DND-41 (cell line): ENCODE results near the gene SPATA1.
A peak's percentile ranks its signal among the peaks of the same experiment; 100 is the strongest.

Experiments used
- ATAC-seq: fragments of 200-7000 bp; cut with Tn5 transposase; 3 replicates; pipeline ENCODE4 v1.9.1; 2021; ENCODE audit warnings: low read depth; ENCODE audit not compliant: insufficient read depth
- DNase-seq: peaks from one replicate; pipeline ENCODE4 v3.0.0-alpha.2; 2020
- H2AFZ ChIP-seq: 2 replicates; pipeline ENCODE4 v1.6.0; 2012; ENCODE audit warnings: low read depth, low read length
- H3K27ac ChIP-seq: 2 replicates; pipeline ENCODE4 v1.5.1; 2012; ENCODE audit warnings: low read length, inconsistent platforms
- H3K27me3 ChIP-seq: fragments of 200-600 bp; sonication (generic); 2 replicates; pipeline ENCODE4 v1.6.0; 2012; ENCODE audit warnings: low read length, mild to moderate bottlenecking, inconsistent platforms; ENCODE audit not compliant: insufficient read depth, poor library complexity
- H3K36me3 ChIP-seq: 2 replicates; pipeline ENCODE4 v1.5.1; 2012; ENCODE audit warnings: low read length, inconsistent platforms; ENCODE audit not compliant: insufficient read depth
- H3K4me1 ChIP-seq: 2 replicates; pipeline ENCODE4 v1.5.1; 2012; ENCODE audit warnings: mild to moderate bottlenecking, low read length; ENCODE audit not compliant: insufficient read depth
- H3K4me2 ChIP-seq: 2 replicates; pipeline ENCODE4 v1.6.0; 2012; ENCODE audit warnings: mild to moderate bottlenecking, moderate library complexity, low read length, inconsistent platforms; ENCODE audit not compliant: insufficient read depth
- H3K4me3 ChIP-seq, 2 experiments: fragments of 200-600 bp in 1 of 2; shearing (Covaris generic) in 1 of 2; 2 replicates each; pipeline ENCODE4 v1.5.1; 2012 to 2016; ENCODE audit warnings: inconsistent platforms in 2 of 2, low read length in 2 of 2, mild to moderate bottlenecking in 2 of 2, low read depth in 1 of 2, moderate library complexity in 1 of 2
- H3K79me2 ChIP-seq: 2 replicates; pipeline ENCODE4 v1.6.0; 2012; ENCODE audit warnings: low read length, inconsistent platforms; ENCODE audit not compliant: insufficient read depth
- H3K9ac ChIP-seq: 2 replicates; pipeline ENCODE4 v1.6.0; 2012; ENCODE audit warnings: low read depth, mild to moderate bottlenecking, inconsistent platforms, low read length, moderate library complexity
- H3K9me3 ChIP-seq: 2 replicates; pipeline ENCODE4 v1.5.1; 2012; ENCODE audit warnings: low read length, moderate library complexity, mild to moderate bottlenecking, inconsistent platforms; ENCODE audit not compliant: insufficient read depth, severe bottlenecking
- H4K20me1 ChIP-seq: 2 replicates; pipeline ENCODE4 v1.6.0; 2012; ENCODE audit warnings: low read length; ENCODE audit not compliant: insufficient read depth
- CTCF ChIP-seq: IDR thresholded peaks from 2 replicates; pipeline ENCODE4 v1.5.1; 2012; ENCODE audit warnings: borderline replicate concordance, low read length, moderate library complexity, mild to moderate bottlenecking; ENCODE audit not compliant: poor library complexity, severe bottlenecking; ENCODE audit errors: extremely low read depth
- EZH2 ChIP-seq: IDR thresholded peaks from 3 replicates; pipeline ENCODE4 v1.6.1; 2012; ENCODE audit warnings: borderline replicate concordance, low read depth, mild to moderate bottlenecking, moderate library complexity, low read length, inconsistent platforms; ENCODE audit not compliant: severe bottlenecking

SPATA1 gene

GRCh38 chr1:84573967-84574842, 68.0 kb downstream of the SPATA1 start, which contains the start of gene CTBS:
Gene CTBS (minus strand): TSS chr1:84574440. CDS start chr1:84574415, 25 bp downstream.
- Histone ChIP-seq H4K20me1 (no peaks in the 10 kb centered on the region), H3K4me3 (peak within 1 kb of the TSS; percentile 63 to 76), H3K4me1 (peaks cover 28% of the 10 kb centered on the region), H3K36me3 (peaks cover 6% of the 10 kb centered on the region), H2AFZ (peak within 1 kb of the TSS; percentile 82), H3K9me3 (no peaks in the 10 kb centered on the region), H3K27me3 (no peaks in the 10 kb centered on the region), H3K27ac (peak within 1 kb of the TSS; percentile 86), H3K79me2 (peaks cover 22% of the 10 kb centered on the region), H3K4me2 (peak within 1 kb of the TSS; percentile 75), H3K9ac (peak within 1 kb of the TSS; percentile 82)
- TF ChIP-seq EZH2 (no peak), CTCF (no peak)
- peak; percentile 82 for DNase-seq
- ATAC-seq: peak; percentile 90

GRCh38 chr1:84574936-84575335, 68.8 kb downstream of the SPATA1 start:
- peak overlapping the region; percentile 81 for H2AFZ ChIP-seq
- H3K4me2 ChIP-seq: peak overlapping the region; percentile 75
- peak overlapping the region; percentile 6 to 63; a peak in 3 of 4 replicates for H3K4me3 ChIP-seq
- H4K20me1 ChIP-seq: no peaks in the 10 kb centered on the region
- TF ChIP-seq EZH2 (no peak), CTCF (no peak)
- H3K36me3 ChIP-seq: 0 out of 2 replicates have a peak, but pooled peaks cover 3% of the 10 kb centered on the region
- ATAC-seq (no peak), DNase-seq (no peak)
- peaks cover 22% of the 10 kb centered on the region for H3K79me2 ChIP-seq
- H3K27me3 ChIP-seq: no peaks in the 10 kb centered on the region
- H3K4me1 ChIP-seq: peaks cover 28% of the 10 kb centered on the region
- H3K9me3 ChIP-seq: no peaks in the 10 kb centered on the region
- H3K9ac ChIP-seq: peak overlapping the region; percentile 40
- H3K27ac ChIP-seq: peak overlapping the region; percentile 30; the same call in 1 of the 2 replicates

GRCh38 chr1:84581648-84582047, 75.5 kb downstream of the SPATA1 start:
- Histone ChIP-seq H3K9ac (no peak overlapping the region), H3K27ac (no peak overlapping the region), H3K36me3 (no peaks in the 10 kb centered on the region), H3K4me3 (no peak overlapping the region), H2AFZ (no peak overlapping the region), H4K20me1 (no peaks in the 10 kb centered on the region), H3K4me2 (no peak overlapping the region), H3K79me2 (no peaks in the 10 kb centered on the region), H3K9me3 (peaks cover 3% of the 10 kb centered on the region), H3K4me1 (no peaks in the 10 kb centered on the region), H3K27me3 (no peaks in the 10 kb centered on the region)
- TF ChIP-seq CTCF (no peak), EZH2 (no peak)
- DNase-seq: no peak
- no peak for ATAC-seq
